Measurements from ENCODE around the gene TLR8. TPM values are rescaled to one million over a fixed set of nuclear protein-coding genes. Genes with fewer than 3 reads are reported as not detected.
A peak's percentile ranks its signal among the peaks of the same experiment; 100 is the strongest.
"Not testable (repeated sequence)": the region's sequence is repeated elsewhere in the genome, so short reads cannot be mapped to it uniquely, and the experiment has no call there.

Gene TLR8
- total RNA-seq, 4 donors from 2014 or later = 0.08 to 0.84 (median 0.52) TPM

GRCh38 chrX:12958059-12958458 is 51.6 kb downstream of the TLR8 start:
- no peak overlapping the region for H3K4me3 ChIP-seq (ENCODE audit: low read depth, poor library complexity, severe bottlenecking)
- intact Hi-C loops (cut with DNase I; ENCODE audit: low total_unique reads) = no loop called here
- DNase-seq (ENCODE audit: low spot score in 2 of 2) = peak in 1 of 2 donors; percentile 3
- TF ChIP-seq POLR2A (IDR thresholded peaks at IDR 0.05) (no peak), CTCF (IDR thresholded peaks at IDR 0.05) (no peak)
- WGBS, 2 donors = 81 to 83% methylated on average over 5 of the region's 5 CpGs

DNA sequence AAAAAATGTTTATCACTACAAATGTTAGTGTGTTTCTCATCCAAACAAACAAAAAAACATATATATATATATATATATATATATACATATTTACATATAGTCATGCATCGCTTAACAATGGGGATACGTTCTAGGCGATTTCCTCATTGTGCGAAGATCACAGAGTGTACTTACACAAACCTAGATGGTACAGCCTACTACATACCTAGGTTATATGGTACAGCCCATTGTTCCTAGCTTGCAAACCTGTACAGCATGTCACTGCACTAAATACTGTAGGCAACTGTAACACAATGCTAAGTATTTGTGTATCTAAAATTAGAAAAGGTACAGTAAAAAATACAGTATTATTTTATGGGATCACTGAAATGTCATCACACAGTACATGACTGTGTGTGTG is 52.0 kb downstream of the TLR8 start:
- intact Hi-C loops (cut with DNase I; ENCODE audit: low total_unique reads) = no loop called here
- TF ChIP-seq POLR2A (IDR thresholded peaks at IDR 0.05) (no peak), CTCF (IDR thresholded peaks at IDR 0.05) (no peak)
- WGBS, 2 donors = 90 to 97% methylated on average over 4 of the region's 4 CpGs
- DNase-seq (ENCODE audit: low spot score in 2 of 2) = no peak
- H3K4me3 ChIP-seq (ENCODE audit: low read depth, poor library complexity, severe bottlenecking) = no peak overlapping the region

DNA sequence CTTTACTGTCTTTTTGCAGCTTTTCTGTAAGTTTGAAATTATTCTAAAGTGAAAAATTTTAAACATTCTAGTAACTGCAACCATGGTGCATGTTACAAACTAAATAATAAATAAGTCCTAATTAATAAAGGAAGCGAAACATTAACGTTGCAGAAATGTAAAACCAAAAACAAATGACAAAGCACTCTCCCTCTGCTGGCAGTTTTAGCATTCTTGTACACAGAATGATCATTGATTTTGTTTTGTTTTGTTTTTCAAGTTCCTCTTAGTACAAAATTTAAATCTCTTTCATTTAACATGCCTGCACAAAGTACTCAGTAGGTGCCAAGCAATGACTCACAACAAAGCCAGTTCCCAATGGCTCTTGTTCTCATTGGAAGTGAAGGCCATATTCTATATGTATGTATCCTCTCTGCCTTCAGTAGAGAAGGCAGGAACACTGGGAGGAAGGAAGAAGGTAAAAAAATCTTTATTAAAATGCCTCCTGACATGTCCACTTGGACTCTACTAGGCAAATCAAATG is 54.8 kb downstream of the TLR8 start:
- H3K4me3 ChIP-seq (ENCODE audit: low read depth, poor library complexity, severe bottlenecking) = no peak overlapping the region
- 26 to 50% methylated on average over 2 of the region's 2 CpGs for WGBS, 2 donors
- intact Hi-C loops (cut with DNase I; ENCODE audit: low total_unique reads) = no loop called here
- no peak for DNase-seq (ENCODE audit: low spot score in 2 of 2)
- TF ChIP-seq POLR2A (IDR thresholded peaks at IDR 0.05) (no peak), CTCF (IDR thresholded peaks at IDR 0.05) (no peak)

GRCh38 chrX:12962041-12962504 is 55.7 kb downstream of the TLR8 start:
- DNase-seq (ENCODE audit: low spot score in 2 of 2) = peak in 1 of 2 donors; percentile 60

GRCh38 chrX:12963210-12963850 is 56.9 kb downstream of the TLR8 start:
- 93% methylated on average over 20 of the region's 52 CpGs; no CpG with 5 or more reads in 1 of the 2 donors for WGBS, 2 donors
- H3K4me3 ChIP-seq (ENCODE audit: low read depth, poor library complexity, severe bottlenecking); intact Hi-C loops (cut with DNase I; ENCODE audit: low total_unique reads): not testable (repeated sequence)
- DNase-seq (ENCODE audit: low spot score in 2 of 2) = peak in 1 of 2 donors; percentile 56

More at GRCh38 chrX:12962041-12962504, 55.7 kb downstream of the TLR8 start:
- no peak overlapping the region for H3K4me3 ChIP-seq (ENCODE audit: low read depth, poor library complexity, severe bottlenecking)
- intact Hi-C loops (cut with DNase I; ENCODE audit: low total_unique reads) = no loop called here
- TF ChIP-seq CTCF (IDR thresholded peaks at IDR 0.05) (no peak), POLR2A (IDR thresholded peaks at IDR 0.05) (no peak)
- WGBS, 2 donors = 76 to 85% methylated on average over 4 of the region's 4 CpGs

DNA sequence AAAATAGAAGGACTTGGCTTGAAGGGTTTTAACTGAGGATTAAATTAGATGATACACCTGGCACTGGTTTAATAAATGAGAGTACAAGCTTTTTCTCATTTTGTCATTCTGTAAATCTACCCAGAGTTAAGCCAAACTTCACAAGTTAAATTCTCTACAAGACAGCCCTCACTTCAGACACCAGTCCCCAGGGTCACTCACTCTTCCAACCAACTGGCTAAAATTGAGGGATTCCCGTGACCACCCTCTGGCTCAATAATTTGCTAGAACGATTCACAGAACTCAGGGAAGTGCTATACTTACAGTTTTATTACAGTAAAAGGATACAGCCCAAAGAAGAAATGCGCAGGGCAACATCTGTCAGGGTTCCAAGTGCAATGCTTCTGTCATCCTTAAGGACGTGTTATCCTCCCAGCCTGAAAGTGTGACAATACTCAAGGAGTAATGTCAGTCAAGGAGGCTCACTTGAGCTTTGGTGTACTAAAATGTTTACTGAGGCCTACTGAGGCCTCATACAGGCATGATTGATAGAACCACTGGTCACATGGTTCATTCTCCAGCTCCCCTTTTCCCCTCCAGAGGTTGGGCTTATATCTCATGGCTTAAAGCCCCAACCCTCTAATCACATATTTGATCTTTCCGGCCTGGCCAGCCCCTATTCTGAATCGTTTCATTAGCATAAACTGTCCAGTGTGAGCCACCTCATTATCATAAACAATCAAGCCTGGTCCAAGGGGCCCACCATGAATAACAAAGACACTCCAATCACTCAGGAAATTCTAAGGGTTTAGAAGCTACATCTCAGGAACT is 58.9 kb downstream of the TLR8 start:
- DNase-seq (ENCODE audit: low spot score in 2 of 2) = peak in 1 of 2 donors; percentile 17
- intact Hi-C loops (cut with DNase I; ENCODE audit: low total_unique reads) = no loop called here
- H3K4me3 ChIP-seq (ENCODE audit: low read depth, poor library complexity, severe bottlenecking) = no peak overlapping the region
- 82 to 83% methylated on average over 6 of the region's 6 CpGs for WGBS, 2 donors
- TF ChIP-seq CTCF (IDR thresholded peaks at IDR 0.05) (no peak), POLR2A (IDR thresholded peaks at IDR 0.05) (no peak)

All from lower leg skin (tissue), 4 donors.